NB4 (cell line): ENCODE data around the gene THSD4.

Source experiments
- MYC ChIP-seq: IDR thresholded peaks from 2 replicates; pipeline ENCODE4 v1.6.1; 2011; ENCODE audit warnings: low read depth, low read length
- POLR2A ChIP-seq: IDR thresholded peaks from 2 replicates; pipeline ENCODE4 v1.6.1; 2011; ENCODE audit warnings: mild to moderate bottlenecking; ENCODE audit not compliant: insufficient read length; ENCODE audit errors: extremely low read depth
- TF ChIP-seq, protein P1 (sequence below): IDR thresholded peaks from one replicate; pipeline ENCODE4 v1.5.1; 2012; ENCODE audit warnings: low read depth, low read length

DNA sequence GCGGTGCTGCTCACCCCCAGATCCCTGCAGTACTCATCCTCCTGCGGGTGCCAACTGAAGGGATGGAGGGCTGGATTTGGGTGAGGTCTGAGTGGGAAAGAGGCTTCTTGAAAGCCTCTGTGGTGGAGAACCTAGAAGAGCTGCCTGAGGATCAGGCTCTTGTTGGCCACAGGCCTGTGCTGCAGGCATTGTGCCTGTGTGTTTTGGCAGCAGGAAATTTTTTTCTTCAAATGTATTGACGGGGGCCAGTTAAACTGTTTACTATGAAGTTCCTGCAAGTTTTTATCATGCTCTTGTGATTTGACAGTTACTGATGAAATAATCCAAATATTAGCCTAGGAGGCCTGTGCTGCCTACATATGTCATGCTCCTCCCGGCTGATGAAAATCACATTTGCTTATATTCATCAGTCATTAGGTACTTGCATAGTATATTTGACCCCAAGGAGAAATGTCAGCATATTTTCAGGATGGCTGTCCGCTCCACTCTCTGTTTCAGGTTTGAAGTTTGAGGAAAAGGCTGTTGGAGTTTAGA is 103.1 kb downstream of the THSD4 start:
- TF ChIP-seq, protein P1, sequence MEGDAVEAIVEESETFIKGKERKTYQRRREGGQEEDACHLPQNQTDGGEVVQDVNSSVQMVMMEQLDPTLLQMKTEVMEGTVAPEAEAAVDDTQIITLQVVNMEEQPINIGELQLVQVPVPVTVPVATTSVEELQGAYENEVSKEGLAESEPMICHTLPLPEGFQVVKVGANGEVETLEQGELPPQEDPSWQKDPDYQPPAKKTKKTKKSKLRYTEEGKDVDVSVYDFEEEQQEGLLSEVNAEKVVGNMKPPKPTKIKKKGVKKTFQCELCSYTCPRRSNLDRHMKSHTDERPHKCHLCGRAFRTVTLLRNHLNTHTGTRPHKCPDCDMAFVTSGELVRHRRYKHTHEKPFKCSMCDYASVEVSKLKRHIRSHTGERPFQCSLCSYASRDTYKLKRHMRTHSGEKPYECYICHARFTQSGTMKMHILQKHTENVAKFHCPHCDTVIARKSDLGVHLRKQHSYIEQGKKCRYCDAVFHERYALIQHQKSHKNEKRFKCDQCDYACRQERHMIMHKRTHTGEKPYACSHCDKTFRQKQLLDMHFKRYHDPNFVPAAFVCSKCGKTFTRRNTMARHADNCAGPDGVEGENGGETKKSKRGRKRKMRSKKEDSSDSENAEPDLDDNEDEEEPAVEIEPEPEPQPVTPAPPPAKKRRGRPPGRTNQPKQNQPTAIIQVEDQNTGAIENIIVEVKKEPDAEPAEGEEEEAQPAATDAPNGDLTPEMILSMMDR: no peak
- TF ChIP-seq POLR2A (no peak), MYC (no peak)
